Measurements from ENCODE around the gene DDAH1.

DDAH1 gene

DNA sequence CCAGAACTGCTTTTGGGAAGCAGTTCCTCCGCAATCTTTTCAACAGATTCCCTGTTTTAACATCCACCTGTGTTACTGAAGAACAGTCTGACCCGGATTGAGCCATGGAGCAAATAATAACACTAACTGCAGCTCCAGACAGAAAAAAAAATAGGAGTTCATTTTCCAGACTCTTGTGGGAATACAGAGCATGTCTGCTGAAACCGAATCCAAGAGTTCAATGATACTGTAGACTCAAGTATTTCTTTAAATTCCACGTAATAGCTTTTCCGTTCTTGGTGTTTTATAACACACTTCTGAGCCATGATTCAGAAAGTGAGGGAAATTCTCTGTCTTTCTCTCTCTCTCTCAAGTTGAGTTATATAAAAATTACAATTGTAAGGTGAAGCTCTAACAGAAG lies 60.6 kb downstream of the DDAH1 start:
- intact Hi-C loops (cut with DNase I): no loop called here
- DNase-seq: no peak

DNA sequence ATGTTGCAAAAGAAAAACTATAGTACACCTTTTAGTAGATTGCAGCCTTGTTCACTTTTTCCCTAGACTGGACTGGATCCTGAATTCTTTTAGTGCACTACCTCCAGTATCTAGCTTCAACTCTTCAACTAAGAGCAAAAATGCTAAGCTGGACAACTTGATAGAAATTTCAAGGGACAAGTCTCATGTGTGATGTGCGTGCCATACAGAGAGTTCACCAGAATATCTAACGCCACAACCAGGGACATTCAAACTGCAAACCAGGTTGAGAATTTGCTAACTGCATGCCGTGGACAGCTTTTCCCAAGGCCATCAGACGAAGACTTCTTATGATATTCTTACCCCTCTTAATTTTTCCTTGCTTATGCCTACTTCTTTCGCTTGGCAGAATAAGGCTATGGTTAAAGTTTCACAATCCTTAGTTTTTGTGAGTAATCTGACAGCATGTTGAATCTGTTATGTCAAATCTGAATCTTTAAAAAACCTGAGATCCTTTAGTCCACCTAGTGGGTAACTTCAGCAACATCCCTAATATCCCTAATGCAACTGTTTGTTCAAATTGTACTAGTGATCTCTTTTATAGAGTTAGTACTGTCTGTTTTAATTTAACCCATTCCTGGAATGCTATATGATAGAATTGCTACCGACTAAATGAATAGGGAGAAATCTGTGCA lies 66.4 kb downstream of the DDAH1 start:
- intact Hi-C loops (cut with DNase I): no loop called here
- DNase-seq: no peak

DNA sequence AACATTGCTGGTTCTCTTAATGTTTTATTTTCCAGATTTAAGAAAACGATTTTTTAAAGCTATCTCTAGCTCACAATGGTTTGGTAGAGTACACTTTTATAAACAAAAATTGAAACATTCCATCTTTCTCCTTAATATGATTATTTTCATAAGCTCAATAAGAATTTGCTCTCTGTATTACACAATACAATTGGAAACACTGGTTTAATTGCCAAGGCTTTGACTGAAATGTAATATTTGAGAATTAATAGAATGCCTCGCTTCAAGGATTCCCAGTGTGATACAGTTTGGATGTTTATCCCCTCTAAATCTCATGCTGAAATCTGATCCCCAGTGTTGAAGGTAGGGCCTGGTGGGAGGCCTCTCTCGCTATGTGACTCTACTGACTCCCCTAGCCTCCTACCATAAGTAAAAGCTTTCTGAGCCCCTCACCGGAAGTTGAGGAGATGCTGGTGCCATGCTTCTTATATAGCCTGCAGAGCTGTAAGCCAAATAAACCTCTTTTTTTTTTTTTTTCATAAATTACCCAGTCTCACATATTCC lies 67.4 kb downstream of the DDAH1 start:
- intact Hi-C loops (cut with DNase I): no loop called here
- no peak for DNase-seq

- DNase-seq: no peak
- intact Hi-C loops (cut with DNase I): no loop called here
Observed at GRCh38 chr1:85396194-85396593, 68.8 kb downstream of the DDAH1 start.

DNA sequence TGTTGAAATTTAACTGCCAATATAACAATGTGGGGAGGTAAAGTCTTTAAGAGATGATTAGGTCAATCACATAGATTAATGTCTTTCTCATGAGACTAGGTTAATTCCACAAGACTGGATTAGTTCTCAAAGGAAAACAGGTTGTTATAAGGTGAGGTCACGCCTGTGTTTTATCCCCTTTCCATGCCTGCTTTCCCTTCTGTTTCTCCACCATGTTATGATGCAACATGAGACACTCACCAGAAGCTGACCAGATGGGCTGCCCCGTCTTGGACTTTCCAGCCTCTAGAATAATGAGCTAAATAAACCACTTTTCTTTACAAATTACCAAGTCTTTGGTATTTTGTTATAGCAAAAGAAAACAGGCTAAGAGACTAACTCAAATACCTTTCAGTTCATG lies 70.8 kb downstream of the DDAH1 start:
- intact Hi-C loops (cut with DNase I): no loop called here
- no peak for DNase-seq

- no peak for DNase-seq
- intact Hi-C loops (cut with DNase I): no loop called here
Observed at GRCh38 chr1:85393490-85393889, 71.5 kb downstream of the DDAH1 start.

GRCh38 chr1:85388416-85388815 lies 76.5 kb downstream of the DDAH1 start:
- intact Hi-C loops (cut with DNase I): no loop called here
- DNase-seq: no peak

DNA sequence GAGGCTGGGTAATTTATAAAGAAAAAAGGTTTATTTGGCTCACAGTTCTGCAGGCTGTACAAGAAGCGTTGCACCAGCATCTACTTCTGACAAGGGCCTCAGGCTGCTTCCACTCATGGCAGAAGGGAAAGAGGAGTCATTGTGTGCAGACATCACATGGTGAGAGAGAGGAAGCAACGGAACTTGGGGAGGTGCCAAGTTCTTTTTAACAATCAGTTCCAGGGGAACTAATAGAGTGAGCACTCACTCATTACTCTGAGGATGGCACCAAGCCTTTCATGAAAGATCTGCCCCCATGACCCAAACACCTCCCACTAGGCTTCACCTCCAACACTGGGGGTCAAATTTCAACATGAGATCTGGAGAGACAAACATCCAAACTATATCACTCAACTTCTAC lies 77.2 kb downstream of the DDAH1 start:
- intact Hi-C loops (cut with DNase I): no loop called here
- DNase-seq: no peak

DNA sequence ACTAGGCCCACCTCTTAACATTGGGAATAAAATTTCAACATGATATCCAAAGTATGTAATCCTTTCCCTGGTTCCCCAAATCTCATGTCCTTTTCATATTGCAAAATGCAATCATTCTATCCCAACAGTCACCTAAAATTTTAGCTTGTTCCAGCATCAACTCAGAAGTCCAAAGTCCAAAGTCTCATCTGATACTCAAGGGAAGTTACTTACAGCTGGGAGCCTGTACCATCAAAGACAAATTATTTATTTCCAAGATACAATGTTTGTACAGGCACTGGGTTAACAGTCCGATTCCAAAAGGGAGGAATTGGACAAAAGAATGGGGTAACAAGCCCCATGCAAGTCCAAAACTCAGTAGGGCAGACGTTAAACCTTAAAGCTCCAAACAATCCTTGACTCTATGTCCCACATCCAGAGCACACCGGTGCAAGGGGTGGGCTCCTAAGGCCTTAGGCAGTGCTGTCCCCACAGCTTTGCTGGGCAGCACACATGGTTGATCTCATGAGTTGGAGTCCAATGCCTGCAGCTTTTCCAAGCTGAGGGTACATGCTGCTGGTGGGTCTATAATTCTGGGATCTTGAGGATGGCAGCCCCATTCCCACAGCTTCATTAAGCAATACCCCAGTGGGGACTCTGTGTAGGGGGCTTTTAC lies 78.8 kb downstream of the DDAH1 start:
- DNase-seq: no peak
- intact Hi-C loops (cut with DNase I): no loop called here

DNA sequence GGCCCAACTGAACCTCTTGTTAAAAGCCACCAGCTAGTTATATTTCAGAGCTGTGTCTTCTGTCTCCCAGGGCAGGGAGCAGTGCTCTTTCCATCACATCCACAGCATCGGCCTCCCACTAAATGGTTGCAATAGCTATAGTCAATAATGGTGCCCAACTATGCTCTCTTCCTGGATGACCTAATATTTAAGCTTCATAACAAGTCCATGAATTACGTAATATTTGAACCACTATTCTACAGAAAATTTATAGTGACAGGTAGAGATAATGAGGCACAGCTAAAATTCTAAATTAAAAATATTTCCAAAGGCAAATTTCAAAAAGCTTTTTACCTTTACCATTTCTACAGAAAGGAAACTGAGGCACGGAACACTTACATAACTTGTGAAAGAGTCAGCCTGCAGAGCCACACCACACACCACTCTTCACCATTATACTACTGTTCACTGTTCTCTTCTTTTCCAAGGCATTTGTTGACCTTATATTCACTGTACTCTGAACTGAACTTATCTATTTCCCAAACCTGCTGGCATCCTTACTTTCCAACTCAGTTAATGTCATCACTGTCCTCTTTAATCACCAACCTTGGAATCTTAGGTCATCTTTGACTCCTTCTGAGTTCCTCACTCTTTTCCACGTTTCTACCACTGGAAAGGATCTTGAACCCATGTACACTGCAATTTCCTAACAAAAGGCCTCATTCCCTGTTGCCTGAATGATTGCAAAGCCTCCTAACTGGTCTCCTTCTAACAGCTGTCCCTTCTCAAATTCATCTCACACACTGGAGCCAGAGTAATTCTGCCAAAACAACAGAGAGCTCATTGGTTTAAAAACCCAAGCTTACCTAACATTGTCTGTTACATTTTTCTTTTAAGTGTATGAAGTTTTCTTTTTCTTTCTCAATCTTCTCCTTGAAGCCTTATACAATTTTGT lies 85.5 kb downstream of the DDAH1 start:
- intact Hi-C loops (cut with DNase I): no loop called here
- DNase-seq: no peak

DNA sequence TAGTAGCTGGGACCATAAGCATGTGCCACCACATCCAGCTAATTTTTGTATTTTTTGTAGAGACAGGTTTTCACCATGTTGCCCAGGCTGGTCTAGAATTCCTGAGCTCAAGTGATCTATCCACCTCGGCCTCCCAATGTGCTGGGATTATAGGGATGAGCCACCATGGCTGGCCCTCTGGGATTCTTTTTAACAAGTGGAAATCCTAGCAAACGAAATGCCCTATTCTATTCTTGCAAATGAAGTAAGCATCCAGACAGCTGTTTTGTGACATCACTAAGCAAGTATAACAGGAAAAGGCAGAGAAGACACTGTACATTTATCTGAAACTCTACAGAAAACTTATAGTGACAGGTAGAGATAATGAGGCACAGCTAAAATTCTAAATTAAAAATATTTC lies 86.4 kb downstream of the DDAH1 start:
- DNase-seq: no peak
- intact Hi-C loops (cut with DNase I): no loop called here

GRCh38 chr1:85376356-85376755 lies 88.6 kb downstream of the DDAH1 start:
- intact Hi-C loops (cut with DNase I): no loop called here
- no peak for DNase-seq

GRCh38 chr1:85375493-85375892 lies 89.5 kb downstream of the DDAH1 start:
- intact Hi-C loops (cut with DNase I): no loop called here
- no peak for DNase-seq

- DNase-seq: no peak
Observed at GRCh38 chr1:85374160-85374559, 90.8 kb downstream of the DDAH1 start.

GRCh38 chr1:85373378-85373708 lies 91.6 kb downstream of the DDAH1 start:
- no peak for DNase-seq
- intact Hi-C loops (cut with DNase I): no loop called here

More at GRCh38 chr1:85374160-85374559, 90.8 kb downstream of the DDAH1 start:
- intact Hi-C loops (cut with DNase I): no loop called here

DNA sequence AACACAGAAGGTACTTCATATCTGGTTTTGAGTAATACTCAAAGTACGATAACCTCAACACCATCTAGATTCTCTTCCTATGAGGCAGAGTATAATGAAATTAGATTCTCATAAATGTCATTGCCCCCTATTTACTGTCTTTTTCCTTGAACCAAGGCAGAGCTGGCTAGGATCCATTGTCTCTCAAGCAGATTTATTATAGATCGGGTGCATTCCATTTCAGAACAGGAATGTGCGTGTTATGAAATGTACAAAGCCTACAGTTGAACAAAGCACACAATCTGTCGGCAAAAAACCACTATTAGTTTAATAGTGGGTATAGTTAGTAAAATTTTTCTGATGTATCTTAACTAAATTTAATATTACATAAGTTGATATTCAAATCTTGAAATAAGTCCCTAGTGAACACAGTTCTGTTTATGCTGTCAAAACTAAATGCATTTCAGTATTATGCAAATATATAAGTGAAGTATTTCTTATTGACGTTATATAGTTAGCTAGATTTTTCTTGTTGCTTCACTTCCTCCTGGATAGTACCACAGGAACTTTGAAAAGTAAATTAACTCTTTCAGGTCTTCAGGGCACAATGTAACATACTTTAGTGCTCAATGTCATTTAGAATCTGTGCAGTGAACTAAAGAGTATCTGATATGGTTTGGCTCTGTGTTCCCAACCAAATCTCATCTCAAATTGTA lies 92.1 kb downstream of the DDAH1 start:
- no peak for DNase-seq
- intact Hi-C loops (cut with DNase I): no loop called here

GRCh38 chr1:85371021-85371420 lies 93.9 kb downstream of the DDAH1 start:
- intact Hi-C loops (cut with DNase I): no loop called here
- no peak for DNase-seq

DNA sequence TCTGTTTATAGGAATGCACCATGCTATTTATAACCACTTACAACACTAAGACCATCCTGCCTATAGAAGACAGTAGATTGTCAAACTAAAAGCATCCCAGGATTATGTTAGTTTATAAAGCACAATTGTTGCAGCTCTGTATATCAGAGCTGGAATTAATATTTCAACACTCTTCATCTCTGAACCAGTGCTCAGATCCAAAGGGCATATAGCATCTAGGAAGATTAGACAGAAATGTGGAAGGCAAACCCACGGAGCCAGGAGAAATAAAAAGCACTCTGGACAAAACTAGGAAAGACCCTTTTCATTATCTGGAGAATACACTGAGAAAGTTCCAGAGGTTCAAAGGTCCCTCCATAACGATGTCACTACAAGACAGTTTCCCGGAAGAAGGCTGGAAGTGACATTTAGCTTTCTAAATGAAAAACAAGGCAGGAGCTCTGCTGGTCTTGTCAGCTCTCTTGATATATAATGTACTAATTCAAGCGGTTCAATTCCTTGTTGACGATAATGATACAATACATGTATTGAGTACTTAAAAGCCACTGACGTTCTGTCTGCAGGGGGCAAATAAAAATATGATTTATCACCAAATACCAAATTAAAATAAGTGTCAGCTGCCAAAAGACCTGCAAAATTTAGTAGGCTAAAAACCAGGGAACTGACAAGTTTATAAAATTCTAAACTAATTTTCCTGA lies 96.7 kb downstream of the DDAH1 start:
- intact Hi-C loops (cut with DNase I): no loop called here
- no peak for DNase-seq

GRCh38 chr1:85366391-85367170 lies 98.4 kb downstream of the DDAH1 start:
- intact Hi-C loops (cut with DNase I): no loop called here
- no peak for DNase-seq

All from posterior cingulate gyrus (tissue), 11 donors.